Type B pancreatic cell (in vitro differentiated cells): ENCODE results near the gene INPP4B. TPM values are rescaled to one million over a fixed set of nuclear protein-coding genes. Genes with fewer than 3 reads are reported as not detected.

Experiments
- DNase-seq: peaks from one replicate; pipeline ENCODE4 v3.0.0; 2021; ENCODE audit warnings: mixed read lengths; ENCODE audit not compliant: unreplicated experiment; ENCODE audit errors: extremely low spot score
- H3K27ac Mint-ChIP-seq: 2 replicates; pipeline ENCODE4 v1.8.0; 2021; ENCODE audit warnings: mild to moderate bottlenecking, mixed read lengths
- H3K27me3 Mint-ChIP-seq: 2 replicates; pipeline ENCODE4 v1.8.0; 2021; ENCODE audit warnings: mixed read lengths
- H3K36me3 Mint-ChIP-seq: 2 replicates; pipeline ENCODE4 v1.8.0; 2021; ENCODE audit warnings: mixed read lengths
- H3K4me1 Mint-ChIP-seq: one replicate; pipeline ENCODE4 v1.8.0; 2021; ENCODE audit warnings: mixed read lengths; ENCODE audit not compliant: unreplicated experiment
- H3K4me3 Mint-ChIP-seq: 2 replicates; pipeline ENCODE4 v1.8.0; 2021; ENCODE audit warnings: mild to moderate bottlenecking, mixed read lengths
- H3K9me3 Mint-ChIP-seq: 2 replicates; pipeline ENCODE4 v1.8.0; 2021; ENCODE audit warnings: mixed read lengths
- CTCF ChIP-seq: fragments of 200-600 bp; sonication (generic); conservative IDR thresholded peaks from 2 replicates; pipeline ENCODE4 v1.5.0; 2021; ENCODE audit warnings: antibody characterized with exemption, mild to moderate bottlenecking
- total RNA-seq: library from RNA; stranded (reverse); gene quantifications from 2 replicates; pipeline ENCODE4 v1.2.1, GENCODE V29; 2021; ENCODE audit warnings: low replicate concordance

The INPP4B gene
- total RNA-seq, 1 donor from 2014 or later, result 9.0 TPM

GRCh38 chr4:142339053-142339452 lies 507.0 kb downstream of the INPP4B start:
- no peaks in the 10 kb centered on the region for H3K36me3 Mint-ChIP-seq
- no peak for TF ChIP-seq CTCF
- H3K4me1 Mint-ChIP-seq, result no peaks in the 10 kb centered on the region
- H3K27ac Mint-ChIP-seq, result no peak overlapping the region
- H3K9me3 Mint-ChIP-seq, result no peaks in the 10 kb centered on the region
- DNase-seq, result no peak
- H3K4me3 Mint-ChIP-seq, result no peak overlapping the region
- H3K27me3 Mint-ChIP-seq, result no peaks in the 10 kb centered on the region

- no peak for TF ChIP-seq CTCF
- no peak overlapping the region for H3K27ac Mint-ChIP-seq
- H3K9me3 Mint-ChIP-seq, result no peaks in the 10 kb centered on the region
Measured at GRCh38 chr4:142336251-142336934, 509.7 kb downstream of the INPP4B start.

GRCh38 chr4:142334931-142335330 lies 511.2 kb downstream of the INPP4B start:
- no peak for TF ChIP-seq CTCF
- DNase-seq, result no peak
- Mint-ChIP-seq H3K36me3 (no peaks in the 10 kb centered on the region), H3K4me1 (peaks cover 9% of the 10 kb centered on the region), H3K27ac (no peak overlapping the region), H3K9me3 (no peaks in the 10 kb centered on the region), H3K4me3 (no peak overlapping the region), H3K27me3 (no peaks in the 10 kb centered on the region)

More at GRCh38 chr4:142336251-142336934, 509.7 kb downstream of the INPP4B start:
- no peaks in the 10 kb centered on the region for H3K27me3 Mint-ChIP-seq
- DNase-seq, result no peak
- H3K4me3 Mint-ChIP-seq, result no peak overlapping the region
- peaks cover 3% of the 10 kb centered on the region for H3K4me1 Mint-ChIP-seq
- no peaks in the 10 kb centered on the region for H3K36me3 Mint-ChIP-seq

GRCh38 chr4:142331646-142332045 lies 514.5 kb downstream of the INPP4B start:
- H3K4me1 Mint-ChIP-seq, result peaks cover 9% of the 10 kb centered on the region
- no peaks in the 10 kb centered on the region for H3K27me3 Mint-ChIP-seq
- no peaks in the 10 kb centered on the region for H3K36me3 Mint-ChIP-seq
- H3K9me3 Mint-ChIP-seq, result no peaks in the 10 kb centered on the region
- no peak for DNase-seq
- H3K27ac Mint-ChIP-seq, result no peak overlapping the region
- H3K4me3 Mint-ChIP-seq, result no peak overlapping the region
- TF ChIP-seq CTCF, result no peak

- Mint-ChIP-seq H3K36me3 (no peaks in the 10 kb centered on the region), H3K4me1 (peaks cover 9% of the 10 kb centered on the region), H3K4me3 (no peak overlapping the region), H3K27me3 (no peaks in the 10 kb centered on the region), H3K9me3 (no peaks in the 10 kb centered on the region), H3K27ac (no peak overlapping the region)
- no peak for DNase-seq
- no peak for TF ChIP-seq CTCF
Measured at GRCh38 chr4:142331132-142331531, 515.0 kb downstream of the INPP4B start.
